BE2C (cell line): ENCODE measurements around the gene NXN.
"Not testable (repeated sequence)": the region's sequence is repeated elsewhere in the genome, so short reads cannot be mapped to it uniquely, and the experiment has no call there.

Experiments used
- DNase-seq: peaks from one replicate; pipeline ENCODE4 v3.0.0-alpha.2; 2020
- H3K27me3 ChIP-seq: fragments of 250-450 bp; sonication (Bioruptor Pico); 2 replicates; pipeline ENCODE4 v1.5.1; 2020; ENCODE audit warnings: mild to moderate bottlenecking
- H3K36me3 ChIP-seq: fragments of 250-450 bp; sonication (Bioruptor Pico); 2 replicates; pipeline ENCODE4 v1.5.1; 2020; ENCODE audit warnings: mild to moderate bottlenecking
- H3K4me1 ChIP-seq: fragments of 250-450 bp; sonication (Bioruptor Pico); 2 replicates; pipeline ENCODE4 v1.5.1; 2020
- H3K4me3 ChIP-seq: 2 replicates; pipeline ENCODE4 v1.5.1; 2011; ENCODE audit warnings: low read depth, low read length
- H3K9me3 ChIP-seq: fragments of 250-450 bp; sonication (Bioruptor Pico); 2 replicates; pipeline ENCODE4 v1.5.1; 2020
- TF ChIP-seq, protein P1 (sequence below): IDR thresholded peaks from 2 replicates; pipeline ENCODE4 v1.5.1; 2012; ENCODE audit warnings: mild to moderate bottlenecking, low read depth, low read length

Gene NXN

DNA sequence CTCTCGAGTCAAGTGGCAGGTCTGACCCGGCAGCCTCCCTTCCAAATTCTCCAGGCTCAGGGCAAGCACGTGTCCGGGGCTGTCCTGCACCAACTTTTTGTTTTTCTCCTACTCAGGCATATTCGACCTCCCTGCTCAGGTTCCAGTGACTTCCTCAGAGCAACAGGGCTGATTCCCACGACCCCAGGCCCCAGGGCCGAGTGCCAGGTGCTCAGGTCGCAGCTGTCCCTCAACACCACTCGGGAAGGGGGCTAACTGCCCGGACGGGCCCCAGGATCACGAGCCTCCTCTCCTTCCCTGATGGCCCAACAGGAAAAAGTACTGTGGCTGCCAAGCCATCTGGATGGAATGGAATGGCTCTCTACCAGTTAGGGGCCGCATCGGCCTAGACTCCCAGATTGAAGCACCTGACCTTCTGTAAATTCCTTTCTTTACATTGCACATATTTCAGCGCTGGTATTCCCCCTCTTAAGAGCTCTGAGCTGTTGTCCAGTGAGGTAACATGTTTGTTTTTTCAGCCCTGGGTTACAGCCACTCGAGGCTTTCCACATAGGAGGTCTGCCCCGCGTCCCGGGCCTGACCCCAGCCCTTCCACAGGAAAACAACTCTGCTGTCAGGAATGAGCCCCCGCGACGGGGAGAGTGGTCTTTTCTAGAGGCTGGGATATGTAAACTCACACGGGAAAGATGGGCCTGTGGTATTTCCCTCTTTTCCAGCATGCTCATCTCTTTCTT is 25.0 kb downstream of the NXN start:
- no peak for DNase-seq
- TF ChIP-seq, protein P1, sequence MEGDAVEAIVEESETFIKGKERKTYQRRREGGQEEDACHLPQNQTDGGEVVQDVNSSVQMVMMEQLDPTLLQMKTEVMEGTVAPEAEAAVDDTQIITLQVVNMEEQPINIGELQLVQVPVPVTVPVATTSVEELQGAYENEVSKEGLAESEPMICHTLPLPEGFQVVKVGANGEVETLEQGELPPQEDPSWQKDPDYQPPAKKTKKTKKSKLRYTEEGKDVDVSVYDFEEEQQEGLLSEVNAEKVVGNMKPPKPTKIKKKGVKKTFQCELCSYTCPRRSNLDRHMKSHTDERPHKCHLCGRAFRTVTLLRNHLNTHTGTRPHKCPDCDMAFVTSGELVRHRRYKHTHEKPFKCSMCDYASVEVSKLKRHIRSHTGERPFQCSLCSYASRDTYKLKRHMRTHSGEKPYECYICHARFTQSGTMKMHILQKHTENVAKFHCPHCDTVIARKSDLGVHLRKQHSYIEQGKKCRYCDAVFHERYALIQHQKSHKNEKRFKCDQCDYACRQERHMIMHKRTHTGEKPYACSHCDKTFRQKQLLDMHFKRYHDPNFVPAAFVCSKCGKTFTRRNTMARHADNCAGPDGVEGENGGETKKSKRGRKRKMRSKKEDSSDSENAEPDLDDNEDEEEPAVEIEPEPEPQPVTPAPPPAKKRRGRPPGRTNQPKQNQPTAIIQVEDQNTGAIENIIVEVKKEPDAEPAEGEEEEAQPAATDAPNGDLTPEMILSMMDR, result no peak
- H3K4me1 ChIP-seq, result no peaks in the 10 kb centered on the region
- H3K36me3 ChIP-seq, result no peaks in the 10 kb centered on the region
- H3K4me3 ChIP-seq, result no peak overlapping the region
- H3K27me3 ChIP-seq, result peaks cover 13% of the 10 kb centered on the region
- no peaks in the 10 kb centered on the region for H3K9me3 ChIP-seq

DNA sequence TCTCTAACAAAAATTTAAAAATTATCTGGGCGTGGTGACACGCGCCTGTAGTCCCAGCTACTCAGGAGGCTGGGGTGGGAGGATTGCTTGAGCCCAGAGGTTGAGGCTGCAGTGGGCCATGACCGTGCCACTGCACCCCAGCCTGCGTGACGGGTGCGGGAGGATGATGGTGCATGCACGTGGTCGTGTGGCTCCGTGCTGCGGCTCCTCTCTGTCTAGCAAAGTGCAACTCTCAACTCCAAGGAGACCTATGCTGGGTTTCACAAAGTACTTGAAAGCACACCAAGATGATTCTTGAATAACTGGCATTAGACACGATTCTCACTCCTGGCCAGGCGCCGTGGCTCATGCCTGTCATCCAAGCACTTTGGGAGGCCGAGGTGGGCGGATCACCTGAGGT is 25.8 kb downstream of the NXN start:
- Histone ChIP-seq H3K4me1 (no peaks in the 10 kb centered on the region), H3K27me3 (peaks cover 13% of the 10 kb centered on the region), H3K9me3 (no peaks in the 10 kb centered on the region), H3K36me3 (no peaks in the 10 kb centered on the region), H3K4me3 (no peak overlapping the region)
- TF ChIP-seq, protein P1, result no peak
- no peak for DNase-seq

DNA sequence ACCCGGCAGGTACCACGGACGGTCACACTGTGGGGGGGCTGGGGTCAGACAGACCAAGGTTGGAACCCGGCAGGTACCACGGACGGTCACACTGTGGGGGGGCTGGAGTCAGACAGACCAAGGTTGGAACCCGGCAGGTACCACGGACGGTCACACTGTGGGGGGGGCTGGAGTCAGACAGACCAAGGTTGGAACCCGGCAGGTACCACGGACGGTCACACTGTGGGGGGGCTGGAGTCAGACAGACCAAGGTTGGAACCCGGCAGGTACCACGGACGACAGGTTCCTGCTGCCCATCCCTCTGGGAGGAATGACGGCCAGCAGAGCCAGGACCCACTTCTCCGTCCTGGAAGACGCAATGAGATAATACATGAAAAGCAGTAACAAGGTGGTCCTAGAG is 27.0 kb downstream of the NXN start:
- H3K4me3 ChIP-seq, H3K4me1 ChIP-seq, DNase-seq, H3K36me3 ChIP-seq, H3K9me3 ChIP-seq: not testable (repeated sequence)
- peaks cover 13% of the 10 kb centered on the region for H3K27me3 ChIP-seq

DNA sequence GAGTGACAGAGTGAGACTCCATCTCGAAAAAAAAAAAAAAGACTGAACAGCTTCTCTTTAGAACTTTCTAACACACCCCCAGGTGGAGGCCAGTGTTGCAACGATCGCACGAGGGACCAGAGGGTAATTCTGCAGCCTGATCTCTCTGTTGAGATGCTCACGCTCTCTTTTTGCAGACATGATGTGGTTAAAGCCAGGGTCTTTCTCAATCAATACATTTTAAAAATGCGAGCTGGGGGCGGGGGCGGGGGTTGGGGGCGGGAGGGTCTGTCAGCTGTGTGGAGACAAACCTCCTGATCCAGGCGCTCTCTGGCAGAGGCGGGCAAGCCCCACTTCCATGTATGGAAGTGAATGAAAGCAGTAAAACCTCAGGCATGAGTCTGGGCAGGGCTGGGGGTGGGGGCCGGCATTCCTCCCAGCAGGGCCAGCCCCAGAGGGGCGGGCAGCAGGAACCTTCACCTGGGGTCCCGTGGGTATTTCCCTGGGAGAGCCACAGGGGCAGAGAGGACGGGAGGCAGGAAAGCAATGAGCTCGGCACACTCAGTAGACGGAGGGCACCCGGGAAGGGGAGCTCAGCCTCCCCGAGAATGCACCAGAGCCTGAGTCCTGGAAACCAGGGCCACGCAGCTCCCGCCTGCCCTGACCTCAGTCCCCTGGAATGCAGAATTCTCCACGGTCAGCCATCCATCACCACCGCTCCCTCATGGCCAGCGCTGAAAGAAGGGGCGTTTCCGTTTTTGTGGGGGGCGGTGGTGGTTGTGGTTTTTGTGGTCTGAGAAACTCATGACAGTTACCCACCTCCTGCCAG is 28.0 kb downstream of the NXN start:
- Histone ChIP-seq H3K27me3 (peaks cover 10% of the 10 kb centered on the region), H3K4me3 (no peak overlapping the region), H3K9me3 (no peaks in the 10 kb centered on the region), H3K36me3 (no peaks in the 10 kb centered on the region), H3K4me1 (no peaks in the 10 kb centered on the region)
- no peak for DNase-seq
- TF ChIP-seq, protein P1, result no peak

DNA sequence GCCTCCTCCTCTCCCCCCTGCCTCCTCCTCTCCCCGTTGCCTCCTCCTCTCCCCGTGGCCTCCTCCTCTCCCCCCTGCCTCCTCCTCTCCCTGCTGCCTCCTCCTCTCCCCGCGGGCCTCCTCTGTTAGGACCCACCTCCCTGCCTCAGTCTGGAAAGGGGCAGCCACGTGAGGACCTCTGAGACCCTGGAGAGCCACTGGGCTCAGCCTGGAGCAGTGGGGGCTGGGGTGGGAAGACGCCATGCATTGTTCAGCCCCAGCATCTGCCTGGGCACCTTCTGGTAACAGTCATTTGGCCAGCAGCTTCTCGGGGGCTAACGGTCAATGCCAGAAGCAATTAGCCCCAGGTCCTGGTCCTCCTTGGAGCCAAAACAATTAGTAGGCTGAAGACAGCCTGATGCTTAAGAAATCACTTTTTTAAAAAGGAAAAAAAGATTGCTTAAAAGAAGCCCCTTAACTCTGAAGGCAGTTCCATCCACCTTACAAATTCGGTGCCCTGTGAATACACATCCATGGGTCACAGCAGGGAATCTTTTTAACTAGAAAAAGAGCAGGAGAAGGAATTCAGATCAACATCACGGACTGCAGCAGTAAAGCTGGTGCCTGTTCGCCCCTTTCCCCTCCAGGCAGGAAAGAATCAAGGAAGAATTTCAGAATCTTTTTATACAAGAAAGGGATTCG is 29.8 kb downstream of the NXN start:
- Histone ChIP-seq H3K36me3 (no peaks in the 10 kb centered on the region), H3K9me3 (no peaks in the 10 kb centered on the region), H3K4me1 (no peaks in the 10 kb centered on the region), H3K27me3 (peaks cover 8% of the 10 kb centered on the region), H3K4me3 (no peak overlapping the region)
- no peak for DNase-seq
- TF ChIP-seq, protein P1, result no peak

DNA sequence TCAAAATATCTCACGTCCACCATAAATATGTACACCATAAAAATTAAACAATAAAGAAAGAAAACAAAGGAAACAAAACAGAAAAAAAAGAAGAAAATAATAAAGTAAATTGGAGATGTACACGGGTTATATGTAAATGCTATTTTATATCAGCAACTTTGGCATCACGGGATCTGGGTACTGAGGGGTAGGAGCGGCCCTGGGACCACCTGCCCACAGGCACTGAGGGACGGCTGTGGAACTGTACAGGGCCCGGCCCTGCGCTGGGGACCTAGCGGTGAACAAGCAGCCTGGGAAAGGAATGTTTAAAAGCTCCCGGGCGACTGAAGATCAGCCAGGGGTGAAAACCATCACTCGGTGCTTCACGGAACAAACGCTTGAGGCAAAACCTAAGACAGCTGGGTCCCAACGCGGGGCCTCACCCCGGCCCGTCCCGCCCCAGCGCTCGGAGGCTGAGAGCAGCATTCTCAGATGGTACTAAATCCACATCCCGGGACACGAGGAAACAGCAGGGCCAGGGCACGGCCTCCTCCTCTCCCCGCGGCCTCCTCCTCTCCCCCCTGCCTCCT is 31.2 kb downstream of the NXN start:
- no peak for DNase-seq
- Histone ChIP-seq H3K36me3 (no peaks in the 10 kb centered on the region), H3K4me3 (no peak overlapping the region), H3K9me3 (no peaks in the 10 kb centered on the region), H3K27me3 (peaks cover 8% of the 10 kb centered on the region; the same call in 1 of the 2 replicates), H3K4me1 (no peaks in the 10 kb centered on the region)
- TF ChIP-seq, protein P1, result no peak
